Measurements from ENCODE around the gene QTRT2. TPM values are rescaled to one million over a fixed set of nuclear protein-coding genes. Genes with fewer than 3 reads are reported as not detected.

Gene QTRT2
- polyA plus RNA-seq, 2 of the 4 experiments (the other 2 are of a cell fraction) = 23.5 to 33.9 TPM

GRCh38 chr3:114112696-114113095 is 56.2 kb downstream of the QTRT2 start:
- FAIRE-seq (no peak), ATAC-seq (no peak), DNase-seq (ENCODE audit: low read depth in 1 of 2, low spot score in 1 of 2) (no peak)
- Histone ChIP-seq H3K4me2 (no peak overlapping the region), H3K4me1 (no peaks in the 10 kb centered on the region), H3K4me3 (no peak overlapping the region), H3K27ac (no peak overlapping the region), H3K9me3 (no peaks in the 10 kb centered on the region)
- WGBS (ENCODE audit: missing lambda C conversion rate) = 56% methylated on average over 6 of the region's 6 CpGs
- TF ChIP-seq HOXB5 (CRISPR knock-in tag; IDR thresholded peaks at IDR 0.05) = no peak
- TF ChIP-seq FOSB (CRISPR knock-in tag; IDR thresholded peaks at IDR 0.05) = no peak
- no peak for TF ChIP-seq EP300 (IDR thresholded peaks at IDR 0.05)
- TF ChIP-seq CEBPB (IDR thresholded peaks at IDR 0.05) = no peak
- TF ChIP-seq REST (IDR thresholded peaks at IDR 0.05) = no peak
- no peak for TF ChIP-seq HMGXB4 (CRISPR knock-in tag; IDR thresholded peaks at IDR 0.05; ENCODE audit: borderline replicate concordance)
- TF ChIP-seq SMC3 (IDR thresholded peaks at IDR 0.05) = no peak
- no peak for TF ChIP-seq KDM5A (IDR thresholded peaks at IDR 0.05)
- TF ChIP-seq ZNF302 (CRISPR knock-in tag; IDR thresholded peaks at IDR 0.05) = no peak
- no peak for TF ChIP-seq TFCP2L1 (CRISPR knock-in tag; IDR thresholded peaks at IDR 0.05)
- CTCF ChIA-PET = no interaction called here
- POLR2A ChIA-PET = no interaction called here

GRCh38 chr3:114114719-114115118 is 58.2 kb downstream of the QTRT2 start:
- Histone ChIP-seq H3K4me3 (no peak overlapping the region), H3K9me3 (no peaks in the 10 kb centered on the region), H3K4me2 (no peak overlapping the region), H3K4me1 (no peaks in the 10 kb centered on the region), H3K27ac (no peak overlapping the region)
- WGBS (ENCODE audit: missing lambda C conversion rate) = 47% methylated on average over 3 of the region's 3 CpGs
- POLR2A ChIA-PET = no interaction called here
- DNase-seq (ENCODE audit: low read depth in 1 of 2, low spot score in 1 of 2) = no peak
- no peak for TF ChIP-seq PBX3 (IDR thresholded peaks at IDR 0.05)
- TF ChIP-seq PHF8 (IDR thresholded peaks at IDR 0.05; ENCODE audit: borderline replicate concordance, low read depth) = no peak
- TF ChIP-seq CHD4 (IDR thresholded peaks at IDR 0.05; ENCODE audit: borderline replicate concordance) = no peak
- no peak for TF ChIP-seq CTCF (IDR thresholded peaks at IDR 0.05)
- no peak for TF ChIP-seq NFE2L2 (conservative IDR thresholded peaks at IDR 0.05; ENCODE audit: low read length)
- TF ChIP-seq BCL3 (IDR thresholded peaks at IDR 0.05) = no peak
- no peak for TF ChIP-seq KDM5A (IDR thresholded peaks at IDR 0.05)
- no peak for TF ChIP-seq MAZ (IDR thresholded peaks at IDR 0.05; ENCODE audit: borderline replicate concordance, low read depth, low read length)
- no peak for TF ChIP-seq CEBPB (IDR thresholded peaks at IDR 0.05)
- no peak for TF ChIP-seq CHD2 (IDR thresholded peaks at IDR 0.05; ENCODE audit: low read length, partially characterized antibody)
- TF ChIP-seq CBX2 (IDR thresholded peaks at IDR 0.05; ENCODE audit: borderline replicate concordance, low read depth) = no peak
- TF ChIP-seq SMC3 (IDR thresholded peaks at IDR 0.05) = no peak
- CTCF ChIA-PET = no interaction called here
- ATAC-seq = no peak
- FAIRE-seq = no peak

All from A549 (cell line).